ENCODE results near the gene VAV1. TPM values are rescaled to one million over a fixed set of nuclear protein-coding genes. Genes with fewer than 3 reads are reported as not detected.

The VAV1 gene
- polyA plus RNA-seq, 1 donor from 2014 or later = not detected

GRCh38 chr19:6754653-6755463 is 17.6 kb upstream of the VAV1 start:
- H3K79me2 ChIP-seq (replicated peaks; ENCODE audit: insufficient read depth, low read length) = no peaks in the 10 kb centered on the region
- no peaks in the 10 kb centered on the region for H3K36me3 ChIP-seq (ENCODE audit: insufficient read depth, low read length)
- H3K27ac ChIP-seq (ENCODE audit: low read length) = no peak overlapping the region
- no peak for TF ChIP-seq POLR2AphosphoS5 (IDR thresholded peaks at IDR 0.05)
- TF ChIP-seq MXI1 (conservative IDR thresholded peaks at IDR 0.05; ENCODE audit: poor library complexity, severe bottlenecking) = no peak
- TF ChIP-seq, protein P1, sequence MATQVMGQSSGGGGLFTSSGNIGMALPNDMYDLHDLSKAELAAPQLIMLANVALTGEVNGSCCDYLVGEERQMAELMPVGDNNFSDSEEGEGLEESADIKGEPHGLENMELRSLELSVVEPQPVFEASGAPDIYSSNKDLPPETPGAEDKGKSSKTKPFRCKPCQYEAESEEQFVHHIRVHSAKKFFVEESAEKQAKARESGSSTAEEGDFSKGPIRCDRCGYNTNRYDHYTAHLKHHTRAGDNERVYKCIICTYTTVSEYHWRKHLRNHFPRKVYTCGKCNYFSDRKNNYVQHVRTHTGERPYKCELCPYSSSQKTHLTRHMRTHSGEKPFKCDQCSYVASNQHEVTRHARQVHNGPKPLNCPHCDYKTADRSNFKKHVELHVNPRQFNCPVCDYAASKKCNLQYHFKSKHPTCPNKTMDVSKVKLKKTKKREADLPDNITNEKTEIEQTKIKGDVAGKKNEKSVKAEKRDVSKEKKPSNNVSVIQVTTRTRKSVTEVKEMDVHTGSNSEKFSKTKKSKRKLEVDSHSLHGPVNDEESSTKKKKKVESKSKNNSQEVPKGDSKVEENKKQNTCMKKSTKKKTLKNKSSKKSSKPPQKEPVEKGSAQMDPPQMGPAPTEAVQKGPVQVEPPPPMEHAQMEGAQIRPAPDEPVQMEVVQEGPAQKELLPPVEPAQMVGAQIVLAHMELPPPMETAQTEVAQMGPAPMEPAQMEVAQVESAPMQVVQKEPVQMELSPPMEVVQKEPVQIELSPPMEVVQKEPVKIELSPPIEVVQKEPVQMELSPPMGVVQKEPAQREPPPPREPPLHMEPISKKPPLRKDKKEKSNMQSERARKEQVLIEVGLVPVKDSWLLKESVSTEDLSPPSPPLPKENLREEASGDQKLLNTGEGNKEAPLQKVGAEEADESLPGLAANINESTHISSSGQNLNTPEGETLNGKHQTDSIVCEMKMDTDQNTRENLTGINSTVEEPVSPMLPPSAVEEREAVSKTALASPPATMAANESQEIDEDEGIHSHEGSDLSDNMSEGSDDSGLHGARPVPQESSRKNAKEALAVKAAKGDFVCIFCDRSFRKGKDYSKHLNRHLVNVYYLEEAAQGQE (IDR thresholded peaks at IDR 0.05; ENCODE audit: borderline replicate concordance) = no peak
- TF ChIP-seq RAD21 (conservative IDR thresholded peaks at IDR 0.05) = no peak
- no peak for TF ChIP-seq SMC3 (conservative IDR thresholded peaks at IDR 0.05; ENCODE audit: poor library complexity)
- no peak overlapping the region for H3K4me2 ChIP-seq (ENCODE audit: low read length)
- H3K27me3 ChIP-seq (ENCODE audit: insufficient read depth, low read depth, low read length) = peaks cover 8% of the 10 kb centered on the region
- no peaks in the 10 kb centered on the region for H3F3A ChIP-seq (ENCODE audit: insufficient read depth, low read length, poor library complexity, severe bottlenecking)
- H3K9me3 ChIP-seq (ENCODE audit: low read length) = no peaks in the 10 kb centered on the region
- no peak overlapping the region for H3K9ac ChIP-seq (ENCODE audit: low read length)
- H2AFZ ChIP-seq (ENCODE audit: low read depth, low read length) = no peak overlapping the region
- no peak overlapping the region for H3K4me3 ChIP-seq (ENCODE audit: low read length)
- no peaks in the 10 kb centered on the region for H4K20me1 ChIP-seq (ENCODE audit: insufficient read depth)
- no peaks in the 10 kb centered on the region for H3K9me2 ChIP-seq (ENCODE audit: insufficient read depth, low read length)

GRCh38 chr19:6760606-6761005 is 11.9 kb upstream of the VAV1 start:
- H3F3A ChIP-seq (ENCODE audit: insufficient read depth, low read length, poor library complexity, severe bottlenecking) = no peaks in the 10 kb centered on the region
- H3K4me3 ChIP-seq (ENCODE audit: low read length) = no peak overlapping the region
- H3K9ac ChIP-seq (ENCODE audit: low read length) = no peak overlapping the region
- H3K9me3 ChIP-seq (ENCODE audit: low read length) = no peaks in the 10 kb centered on the region
- H3K36me3 ChIP-seq (ENCODE audit: insufficient read depth, low read length) = no peaks in the 10 kb centered on the region
- H3K27me3 ChIP-seq (ENCODE audit: insufficient read depth, low read depth, low read length) = peaks cover 3% of the 10 kb centered on the region
- H3K79me2 ChIP-seq (replicated peaks; ENCODE audit: insufficient read depth, low read length) = no peaks in the 10 kb centered on the region
- H4K20me1 ChIP-seq (ENCODE audit: insufficient read depth) = no peaks in the 10 kb centered on the region
- H3K27ac ChIP-seq (ENCODE audit: low read length) = no peak overlapping the region
- no peaks in the 10 kb centered on the region for H3K9me2 ChIP-seq (ENCODE audit: insufficient read depth, low read length)
- no peak overlapping the region for H3K4me2 ChIP-seq (ENCODE audit: low read length)
- no peak overlapping the region for H2AFZ ChIP-seq (ENCODE audit: low read depth, low read length)
- no peak for TF ChIP-seq CTCF (IDR thresholded peaks at IDR 0.05; ENCODE audit: poor library complexity, severe bottlenecking)
- TF ChIP-seq TAF1 (IDR thresholded peaks at IDR 0.05; ENCODE audit: low read depth) = no peak

DNA sequence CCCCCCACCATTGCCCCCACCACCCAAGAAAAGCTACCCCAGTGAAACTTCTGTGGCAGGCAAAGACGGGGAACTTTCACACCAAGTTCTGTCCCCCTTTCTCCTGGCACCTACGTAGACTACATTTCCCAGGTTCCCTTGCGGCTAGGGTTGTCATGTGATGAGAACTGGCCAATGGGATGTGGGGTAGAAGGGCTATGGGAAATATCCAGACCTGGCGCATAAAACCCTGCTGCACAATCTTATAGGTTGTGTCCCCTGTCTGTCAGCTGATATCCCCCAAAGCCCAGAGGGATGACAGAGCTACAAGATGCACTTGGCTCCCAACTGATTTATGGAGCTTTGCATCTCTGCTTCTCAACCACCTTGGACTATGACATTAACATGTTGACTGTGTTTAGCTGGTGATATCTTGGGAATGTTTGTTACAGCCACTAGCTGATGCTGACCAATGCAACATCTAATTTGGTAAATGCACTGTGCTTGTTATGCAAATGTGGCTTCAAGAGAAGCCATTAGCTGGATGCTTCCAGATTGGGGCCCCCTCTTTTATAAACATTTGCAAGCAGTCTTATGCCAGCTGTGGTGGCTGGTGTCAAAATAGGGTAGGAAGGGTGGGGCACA is 11.3 kb upstream of the VAV1 start:
- H4K20me1 ChIP-seq (ENCODE audit: insufficient read depth) = no peaks in the 10 kb centered on the region
- no peak overlapping the region for H3K4me3 ChIP-seq (ENCODE audit: low read length)
- no peaks in the 10 kb centered on the region for H3K9me2 ChIP-seq (ENCODE audit: insufficient read depth, low read length)
- H3F3A ChIP-seq (ENCODE audit: insufficient read depth, low read length, poor library complexity, severe bottlenecking) = no peaks in the 10 kb centered on the region
- no peak overlapping the region for H3K4me2 ChIP-seq (ENCODE audit: low read length)
- peaks cover 9% of the 10 kb centered on the region for H3K27me3 ChIP-seq (ENCODE audit: insufficient read depth, low read depth, low read length)
- no peaks in the 10 kb centered on the region for H3K79me2 ChIP-seq (replicated peaks; ENCODE audit: insufficient read depth, low read length)
- H2AFZ ChIP-seq (ENCODE audit: low read depth, low read length) = no peak overlapping the region
- no peaks in the 10 kb centered on the region for H3K9me3 ChIP-seq (ENCODE audit: low read length)
- no peak overlapping the region for H3K27ac ChIP-seq (ENCODE audit: low read length)
- no peak overlapping the region for H3K9ac ChIP-seq (ENCODE audit: low read length)
- no peaks in the 10 kb centered on the region for H3K36me3 ChIP-seq (ENCODE audit: insufficient read depth, low read length)
- TF ChIP-seq SMC3 (conservative IDR thresholded peaks at IDR 0.05; ENCODE audit: poor library complexity) (no peak), RAD21 (conservative IDR thresholded peaks at IDR 0.05) (no peak), EP300 (conservative IDR thresholded peaks at IDR 0.05; ENCODE audit: poor library complexity, severe bottlenecking) (no peak), TAF1 (IDR thresholded peaks at IDR 0.05; ENCODE audit: low read depth) (no peak), CTCF (IDR thresholded peaks at IDR 0.05; ENCODE audit: poor library complexity, severe bottlenecking) (no peak), EZH2 (IDR thresholded peaks at IDR 0.05; ENCODE audit: borderline replicate concordance, insufficient read depth, low read length, poor library complexity, severe bottlenecking) (no peak)
- TF ChIP-seq, protein P1 (IDR thresholded peaks at IDR 0.05; ENCODE audit: borderline replicate concordance) = no peak
